Measurements from ENCODE around the gene TCERG1L. TPM values are rescaled to one million over a fixed set of nuclear protein-coding genes. Genes with fewer than 3 reads are reported as not detected.

TCERG1L gene
- total RNA-seq, 2 donors from 2014 or later, result 4.0 to 4.2 TPM

DNA sequence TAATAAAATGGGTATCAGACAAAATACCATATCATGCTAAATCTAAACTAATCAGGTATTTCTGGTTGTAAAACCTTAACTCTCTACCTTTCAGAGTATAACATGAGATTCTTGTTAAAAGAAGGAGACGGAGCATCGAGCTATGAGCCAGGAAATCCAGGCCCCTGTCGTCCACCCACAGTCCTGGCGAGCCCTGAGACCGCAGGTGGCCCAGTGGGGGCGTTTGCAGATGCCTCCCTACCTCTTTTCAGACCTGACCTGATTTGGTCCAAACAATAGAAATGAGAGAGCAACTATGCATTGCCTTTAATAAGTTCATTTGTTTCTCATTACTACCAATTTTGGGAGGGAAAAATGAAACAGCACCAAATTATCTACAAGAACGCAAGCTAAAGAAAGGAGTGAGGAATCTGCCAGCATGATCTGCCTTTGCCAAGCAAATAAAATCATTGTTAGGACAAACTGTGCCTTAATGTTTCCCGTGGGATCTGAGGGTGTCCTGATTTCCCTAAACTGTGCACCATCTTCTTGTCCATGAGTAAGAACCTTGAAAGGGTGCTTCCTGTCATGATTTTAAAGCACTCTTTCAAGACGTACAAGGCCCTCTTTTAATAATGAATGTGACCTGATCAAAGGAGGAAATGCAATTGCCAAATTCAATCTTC lies 166.7 kb downstream of the TCERG1L start:
- H3K4me1 ChIP-seq, result peaks cover 9% of the 10 kb centered on the region
- H3K4me3 ChIP-seq, result no peak overlapping the region
- no peak for DNase-seq
- intact Hi-C loops (cut with DNase I), result no loop called here
- ATAC-seq, result no peak
- H3K27ac ChIP-seq, result peak overlapping the region in 1 of 4 donors; percentile 5
- no peaks in the 10 kb centered on the region for H3K36me3 ChIP-seq (replicated peaks in 1 of 2; ENCODE audit: insufficient read depth in 1 of 2, low read depth in 2 of 2)
- WGBS, 2 donors, result 78 to 86% methylated on average over 9 of the region's 9 CpGs
- no peaks in the 10 kb centered on the region for H3K27me3 ChIP-seq
- TF ChIP-seq, protein P1, sequence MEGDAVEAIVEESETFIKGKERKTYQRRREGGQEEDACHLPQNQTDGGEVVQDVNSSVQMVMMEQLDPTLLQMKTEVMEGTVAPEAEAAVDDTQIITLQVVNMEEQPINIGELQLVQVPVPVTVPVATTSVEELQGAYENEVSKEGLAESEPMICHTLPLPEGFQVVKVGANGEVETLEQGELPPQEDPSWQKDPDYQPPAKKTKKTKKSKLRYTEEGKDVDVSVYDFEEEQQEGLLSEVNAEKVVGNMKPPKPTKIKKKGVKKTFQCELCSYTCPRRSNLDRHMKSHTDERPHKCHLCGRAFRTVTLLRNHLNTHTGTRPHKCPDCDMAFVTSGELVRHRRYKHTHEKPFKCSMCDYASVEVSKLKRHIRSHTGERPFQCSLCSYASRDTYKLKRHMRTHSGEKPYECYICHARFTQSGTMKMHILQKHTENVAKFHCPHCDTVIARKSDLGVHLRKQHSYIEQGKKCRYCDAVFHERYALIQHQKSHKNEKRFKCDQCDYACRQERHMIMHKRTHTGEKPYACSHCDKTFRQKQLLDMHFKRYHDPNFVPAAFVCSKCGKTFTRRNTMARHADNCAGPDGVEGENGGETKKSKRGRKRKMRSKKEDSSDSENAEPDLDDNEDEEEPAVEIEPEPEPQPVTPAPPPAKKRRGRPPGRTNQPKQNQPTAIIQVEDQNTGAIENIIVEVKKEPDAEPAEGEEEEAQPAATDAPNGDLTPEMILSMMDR (IDR thresholded peaks at IDR 0.05), result no peak
- TF ChIP-seq POLR2A (IDR thresholded peaks at IDR 0.05), result no peak
- H3K9me3 ChIP-seq, result no peaks in the 10 kb centered on the region

DNA sequence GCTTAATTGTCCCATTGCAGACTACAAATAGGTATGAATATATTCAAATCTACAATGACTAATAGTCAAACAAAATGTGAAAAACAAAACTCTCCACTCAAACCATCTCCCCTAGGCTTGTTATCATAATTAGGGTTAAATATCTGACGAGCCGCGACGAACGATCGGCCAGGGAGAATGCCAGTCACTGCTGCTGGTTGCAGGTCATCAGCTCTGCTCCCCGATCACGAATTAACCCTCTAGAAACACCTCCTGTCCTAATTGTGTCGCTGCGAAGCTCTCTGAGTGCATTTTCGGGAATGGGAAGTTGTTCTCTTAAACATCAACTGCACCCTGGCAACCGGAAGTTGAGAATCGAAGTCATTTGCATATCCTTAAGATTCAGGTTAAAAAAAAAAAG lies 167.3 kb downstream of the TCERG1L start:
- Histone ChIP-seq H3K36me3 (replicated peaks in 1 of 2; ENCODE audit: insufficient read depth in 1 of 2, low read depth in 2 of 2) (no peaks in the 10 kb centered on the region), H3K4me3 (no peak overlapping the region), H3K4me1 (peaks cover 10% of the 10 kb centered on the region), H3K9me3 (no peaks in the 10 kb centered on the region), H3K27ac (no peak overlapping the region), H3K27me3 (no peaks in the 10 kb centered on the region)
- TF ChIP-seq, protein P1 (IDR thresholded peaks at IDR 0.05), result no peak
- TF ChIP-seq POLR2A (IDR thresholded peaks at IDR 0.05), result no peak
- no peak for DNase-seq
- WGBS, 2 donors, result 71 to 73% methylated on average over 13 of the region's 13 CpGs
- no peak for ATAC-seq
- intact Hi-C loops (cut with DNase I), result no loop called here

DNA sequence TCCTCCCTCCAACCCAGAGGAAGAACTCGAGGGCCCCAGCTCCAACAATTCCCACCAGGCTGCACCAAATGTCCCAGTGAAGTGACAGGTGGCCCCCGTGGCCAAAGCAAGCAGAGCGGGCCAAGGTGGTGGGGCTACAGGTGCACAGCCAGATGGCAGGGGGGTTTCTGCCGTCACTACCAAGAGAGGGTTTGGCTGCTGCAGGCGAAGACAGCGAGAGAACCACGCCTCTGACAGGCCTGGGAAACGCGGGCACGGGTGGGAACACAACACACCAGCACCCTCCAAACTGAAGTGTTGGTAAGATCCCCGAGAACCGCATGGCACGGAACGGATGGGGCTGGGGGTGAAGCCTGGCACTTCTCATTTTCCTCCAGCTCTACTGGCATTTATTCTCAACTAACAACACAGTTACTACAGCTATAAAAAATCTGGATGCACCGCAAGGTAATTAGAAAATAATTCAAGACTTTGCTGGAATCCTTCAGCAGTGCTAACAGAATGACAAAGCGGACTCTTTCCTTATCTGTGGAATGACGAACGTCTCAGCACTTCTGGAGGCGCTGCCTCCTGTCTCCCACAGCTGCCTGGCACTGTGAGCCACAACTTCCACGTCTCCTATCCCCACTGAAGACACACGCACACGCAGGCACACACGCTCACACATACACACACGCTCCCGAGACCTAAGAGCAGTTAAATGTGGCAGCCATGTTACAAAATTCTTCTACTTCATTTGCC lies 167.9 kb downstream of the TCERG1L start:
- Histone ChIP-seq H3K27ac (no peak overlapping the region), H3K27me3 (no peaks in the 10 kb centered on the region), H3K4me3 (no peak overlapping the region), H3K36me3 (replicated peaks in 1 of 2; ENCODE audit: insufficient read depth in 1 of 2, low read depth in 2 of 2) (no peaks in the 10 kb centered on the region), H3K9me3 (no peaks in the 10 kb centered on the region), H3K4me1 (peaks cover 14% of the 10 kb centered on the region)
- 81 to 84% methylated on average over 25 of the region's 25 CpGs for WGBS, 2 donors
- DNase-seq, result no peak
- TF ChIP-seq, protein P1 (IDR thresholded peaks at IDR 0.05), result no peak
- no peak for TF ChIP-seq POLR2A (IDR thresholded peaks at IDR 0.05)
- intact Hi-C loops (cut with DNase I), result no loop called here
- ATAC-seq, result no peak

DNA sequence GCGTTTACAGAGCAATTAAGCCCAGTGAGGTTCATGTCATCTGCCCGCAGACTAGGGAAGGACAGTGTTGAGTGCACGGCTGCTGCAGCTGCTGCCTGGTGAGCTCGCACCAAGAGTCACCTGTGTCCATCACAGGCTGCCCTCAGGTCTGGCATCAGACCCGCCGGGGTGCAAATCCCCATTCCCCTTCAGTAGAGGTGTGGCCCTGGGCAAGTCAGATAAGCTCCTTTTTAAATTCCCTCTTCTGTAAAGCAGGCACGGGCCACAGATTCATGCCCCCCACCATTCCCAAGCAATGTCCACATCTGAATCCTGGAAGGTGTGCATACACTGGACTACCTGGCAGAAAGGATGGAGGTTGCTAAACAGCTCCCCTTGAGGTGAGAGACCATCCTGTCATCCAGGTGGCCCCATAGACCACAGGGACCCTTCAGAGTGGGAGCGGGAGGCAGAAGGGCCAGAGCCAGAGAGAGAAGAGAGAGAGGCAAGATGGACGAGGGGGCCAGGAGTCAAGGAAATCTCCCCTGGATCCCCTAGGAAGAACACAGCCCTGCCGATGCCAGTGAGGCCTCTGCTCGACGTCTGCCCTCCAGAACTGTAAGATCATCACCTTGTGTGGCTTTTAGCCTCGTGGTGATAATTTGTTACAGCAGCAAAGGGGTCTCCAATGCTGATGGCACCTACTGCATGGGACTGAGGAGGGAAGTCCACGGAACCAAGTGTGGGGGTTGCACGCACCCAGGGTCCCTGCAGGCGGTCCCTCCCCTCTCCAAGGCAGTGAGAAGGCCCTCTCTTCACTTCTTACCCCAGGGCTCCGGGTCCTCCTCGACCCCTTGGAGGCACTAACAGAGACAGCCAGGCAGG lies 168.8 kb downstream of the TCERG1L start:
- intact Hi-C loops (cut with DNase I), result no loop called here
- Histone ChIP-seq H3K4me3 (no peak overlapping the region), H3K36me3 (replicated peaks in 1 of 2; ENCODE audit: insufficient read depth in 1 of 2, low read depth in 2 of 2) (no peaks in the 10 kb centered on the region), H3K4me1 (peaks cover 14% of the 10 kb centered on the region), H3K27me3 (no peaks in the 10 kb centered on the region), H3K9me3 (no peaks in the 10 kb centered on the region), H3K27ac (no peak overlapping the region)
- TF ChIP-seq POLR2A (IDR thresholded peaks at IDR 0.05), result no peak
- TF ChIP-seq, protein P1 (IDR thresholded peaks at IDR 0.05), result no peak
- DNase-seq (no peak), ATAC-seq (no peak)
- WGBS, 2 donors, result 70 to 73% methylated on average over 15 to 18 of the region's 18 CpGs

Measured in body of pancreas (tissue), 4 donors.